IPS-NIHi11 (cell line): ENCODE data around the gene RAVER1.

Experiments
- DNase-seq: peaks from one replicate; pipeline ENCODE4 v3.0.0; 2012; ENCODE audit warnings: mixed read lengths, low spot score

RAVER1 gene

GRCh38 chr19:10269333-10270179, 63.8 kb downstream of the RAVER1 start:
- DNase-seq, result peak; percentile 86

GRCh38 chr19:10268071-10268470, 65.3 kb downstream of the RAVER1 start:
- DNase-seq, result no peak

- DNase-seq, result no peak
Observed at GRCh38 chr19:10266706-10267105, 66.6 kb downstream of the RAVER1 start.
